Activated CD8-positive, alpha-beta memory T cell treated with anti-CD3 and anti-CD28 coated beads for 1 hour (primary cell): Measurements from ENCODE around the gene B4GALT6.

Experiments used
- DNase-seq, 2 donors: peaks; one replicate each; pipeline ENCODE4 v3.0.0-alpha.2; 2020; ENCODE audit warnings: low read depth in 1 of 2; ENCODE audit errors: extremely low read depth in 1 of 2

The B4GALT6 gene

DNA sequence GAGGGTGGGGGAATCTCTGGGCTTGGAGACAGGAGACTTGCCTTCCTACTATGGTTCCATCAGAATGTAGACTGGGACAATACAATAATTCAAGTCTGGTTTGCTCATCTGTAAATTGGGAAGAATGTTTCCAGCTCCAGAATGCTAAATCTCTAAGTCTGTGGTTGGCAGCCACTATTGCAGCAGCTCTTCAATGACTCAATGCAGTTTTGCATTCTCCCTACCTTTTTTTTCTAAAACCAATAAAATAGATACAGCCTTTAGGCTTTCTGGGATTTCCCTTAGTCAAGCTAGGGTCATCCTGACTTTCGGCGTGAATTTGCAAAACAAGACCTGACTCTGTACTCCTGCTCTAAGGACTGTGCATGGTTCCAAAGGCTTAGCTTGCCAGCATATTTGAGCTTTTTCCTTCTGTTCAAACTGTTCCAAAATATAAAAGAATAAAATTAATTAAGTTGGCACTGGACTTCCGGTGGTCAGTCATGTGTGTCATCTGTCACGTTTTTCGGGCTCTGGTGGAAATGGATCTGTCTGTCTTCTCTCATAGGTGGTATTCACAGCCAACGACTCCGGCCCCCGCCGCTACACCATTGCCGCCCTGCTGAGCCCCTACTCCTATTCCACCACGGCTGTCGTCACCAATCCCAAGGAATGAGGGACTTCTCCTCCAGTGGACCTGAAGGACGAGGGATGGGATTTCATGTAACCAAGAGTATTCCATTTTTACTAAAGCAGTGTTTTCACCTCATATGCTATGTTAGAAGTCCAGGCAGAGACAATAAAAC lies 86.2 kb downstream of the B4GALT6 start:
- no peak for DNase-seq

DNA sequence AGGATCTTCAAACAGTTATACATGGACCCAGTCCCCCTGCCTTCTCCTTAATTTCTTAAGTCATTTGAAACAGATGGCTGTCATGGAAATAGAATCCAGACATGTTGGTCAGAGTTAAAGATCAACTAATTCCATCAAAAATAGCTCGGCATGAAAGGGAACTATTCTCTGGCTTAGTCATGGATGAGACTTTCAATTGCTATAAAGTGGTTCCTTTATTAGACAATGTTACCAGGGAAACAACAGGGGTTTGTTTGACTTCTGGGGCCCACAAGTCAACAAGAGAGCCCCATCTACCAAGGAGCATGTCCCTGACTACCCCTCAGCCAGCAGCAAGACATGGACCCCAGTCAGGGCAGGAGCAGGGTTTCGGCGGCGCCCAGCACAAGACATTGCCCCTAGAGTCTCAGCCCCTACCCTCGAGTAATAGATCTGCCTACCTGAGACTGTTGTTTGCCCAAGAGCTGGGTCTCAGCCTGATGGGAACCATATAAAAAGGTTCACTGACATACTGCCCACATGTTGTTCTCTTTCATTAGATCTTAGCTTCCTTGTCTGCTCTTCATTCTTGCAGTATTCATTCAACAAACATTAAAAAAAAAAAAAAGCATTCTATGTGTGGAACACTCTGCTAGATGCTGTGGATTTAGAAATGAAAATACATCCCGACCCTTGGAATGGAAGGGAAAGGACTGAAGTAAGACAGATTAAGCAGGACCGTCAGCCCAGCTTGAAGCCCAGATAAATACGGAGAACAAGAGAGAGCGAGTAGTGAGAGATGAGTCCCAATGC lies 88.1 kb downstream of the B4GALT6 start:
- no peak for DNase-seq

DNA sequence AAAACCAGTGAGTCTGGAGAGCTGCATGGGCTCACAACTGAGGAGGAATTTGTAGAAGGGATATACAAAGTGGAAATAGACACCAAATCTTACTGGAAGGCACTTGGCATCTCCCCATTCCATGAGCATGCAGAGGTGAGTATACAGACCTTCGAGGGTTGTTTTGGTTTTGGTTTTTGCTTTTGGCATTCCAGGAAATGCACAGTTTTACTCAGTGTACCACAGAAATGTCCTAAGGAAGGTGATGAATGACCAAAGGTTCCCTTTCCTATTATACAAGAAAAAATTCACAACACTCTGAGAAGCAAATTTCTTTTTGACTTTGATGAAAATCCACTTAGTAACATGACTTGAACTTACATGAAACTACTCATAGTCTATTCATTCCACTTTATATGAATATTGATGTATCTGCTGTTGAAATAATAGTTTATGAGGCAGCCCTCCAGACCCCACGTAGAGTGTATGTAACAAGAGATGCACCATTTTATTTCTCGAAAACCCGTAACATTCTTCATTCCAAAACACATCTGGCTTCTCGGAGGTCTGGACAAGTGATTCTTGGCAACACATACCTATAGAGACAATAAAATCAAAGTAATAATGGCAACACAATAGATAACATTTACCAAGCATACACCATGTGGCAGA lies 89.1 kb downstream of the B4GALT6 start:
- DNase-seq = no peak

DNA sequence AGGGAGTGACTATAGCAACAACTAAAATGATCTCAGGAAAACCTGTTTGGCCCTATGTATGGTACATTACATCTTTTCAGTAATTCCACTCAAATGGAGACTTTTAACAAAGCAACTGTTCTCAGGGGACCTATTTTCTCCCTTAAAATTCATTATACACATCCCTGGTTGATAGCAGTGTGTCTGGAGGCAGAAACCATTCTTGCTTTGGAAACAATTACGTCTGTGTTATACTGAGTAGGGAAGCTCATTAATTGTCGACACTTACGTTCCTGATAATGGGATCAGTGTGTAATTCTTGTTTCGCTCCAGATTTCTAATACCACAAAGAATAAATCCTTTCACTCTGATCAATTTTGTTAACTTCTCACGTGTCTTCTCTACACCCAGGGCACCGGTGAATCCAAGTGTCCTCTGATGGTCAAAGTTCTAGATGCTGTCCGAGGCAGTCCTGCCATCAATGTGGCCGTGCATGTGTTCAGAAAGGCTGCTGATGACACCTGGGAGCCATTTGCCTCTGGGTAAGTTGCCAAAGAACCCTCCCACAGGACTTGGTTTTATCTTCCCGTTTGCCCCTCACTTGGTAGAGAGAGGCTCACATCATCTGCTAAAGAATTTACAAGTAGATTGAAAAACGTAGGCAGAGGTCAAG lies 91.7 kb downstream of the B4GALT6 start:
- no peak for DNase-seq

DNA sequence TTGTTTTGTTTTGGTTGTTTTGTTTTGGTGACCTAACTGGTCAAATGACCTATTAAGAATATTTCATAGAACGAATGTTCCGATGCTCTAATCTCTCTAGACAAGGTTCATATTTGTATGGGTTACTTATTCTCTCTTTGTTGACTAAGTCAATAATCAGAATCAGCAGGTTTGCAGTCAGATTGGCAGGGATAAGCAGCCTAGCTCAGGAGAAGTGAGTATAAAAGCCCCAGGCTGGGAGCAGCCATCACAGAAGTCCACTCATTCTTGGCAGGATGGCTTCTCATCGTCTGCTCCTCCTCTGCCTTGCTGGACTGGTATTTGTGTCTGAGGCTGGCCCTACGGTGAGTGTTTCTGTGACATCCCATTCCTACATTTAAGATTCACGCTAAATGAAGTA lies 92.8 kb downstream of the B4GALT6 start, which contains the start of gene TTR:
Gene TTR (plus strand): TSS at position 250 of the 400 bp plus-strand sequence. CDS start 26 bp downstream, at position 276.
- no peak for DNase-seq

DNA sequence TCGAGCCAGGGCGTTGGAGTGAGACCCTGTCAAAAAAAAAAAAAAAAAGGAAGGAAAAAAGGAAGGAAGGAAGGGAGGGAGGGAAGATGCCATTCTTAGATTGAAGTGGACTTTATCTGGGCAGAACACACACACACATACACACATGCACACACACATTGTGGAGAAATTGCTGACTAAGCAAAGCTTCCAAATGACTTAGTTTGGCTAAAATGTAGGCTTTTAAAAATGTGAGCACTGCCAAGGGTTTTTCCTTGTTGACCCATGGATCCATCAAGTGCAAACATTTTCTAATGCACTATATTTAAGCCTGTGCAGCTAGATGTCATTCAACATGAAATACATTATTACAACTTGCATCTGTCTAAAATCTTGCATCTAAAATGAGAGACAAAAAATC lies 93.3 kb downstream of the B4GALT6 start:
- no peak for DNase-seq

DNA sequence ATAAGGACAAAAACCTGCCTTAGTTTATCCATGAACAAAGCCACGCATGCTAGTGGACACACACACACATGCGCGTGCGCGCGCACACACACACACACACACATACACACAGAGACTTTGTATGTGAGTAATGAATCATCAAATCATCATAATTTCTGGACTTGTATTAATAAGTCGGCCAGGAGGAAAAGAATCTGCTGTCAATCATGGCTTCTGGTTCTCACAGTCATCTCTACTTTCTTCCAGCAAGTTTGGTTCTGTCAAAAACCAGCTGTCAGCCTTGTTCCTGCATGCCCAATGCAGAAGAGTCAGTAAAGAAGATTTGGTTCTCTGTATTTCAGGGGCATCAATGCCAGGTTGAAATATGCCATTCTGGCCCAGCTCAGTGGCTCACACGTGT lies 93.8 kb downstream of the B4GALT6 start:
- DNase-seq = no peak

DNA sequence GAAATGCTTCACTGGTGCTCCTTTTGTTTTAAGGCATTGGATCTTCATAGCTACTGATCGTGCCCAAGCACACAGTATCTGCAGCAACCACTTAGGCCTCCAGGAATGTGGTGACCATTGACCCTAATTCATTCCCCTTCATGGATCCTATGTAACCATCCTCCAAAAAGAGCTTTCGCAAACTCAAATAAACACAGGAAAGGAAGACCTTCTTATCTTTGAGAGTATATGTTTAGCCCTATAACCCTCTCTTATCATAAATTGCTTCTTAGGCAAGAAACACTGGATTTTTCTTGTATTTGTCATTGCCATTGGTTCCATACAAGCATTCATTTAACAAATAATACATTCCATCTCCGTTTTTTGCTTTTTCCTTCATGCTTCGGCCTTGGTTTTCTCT lies 96.9 kb downstream of the B4GALT6 start:
- DNase-seq = no peak

DNA sequence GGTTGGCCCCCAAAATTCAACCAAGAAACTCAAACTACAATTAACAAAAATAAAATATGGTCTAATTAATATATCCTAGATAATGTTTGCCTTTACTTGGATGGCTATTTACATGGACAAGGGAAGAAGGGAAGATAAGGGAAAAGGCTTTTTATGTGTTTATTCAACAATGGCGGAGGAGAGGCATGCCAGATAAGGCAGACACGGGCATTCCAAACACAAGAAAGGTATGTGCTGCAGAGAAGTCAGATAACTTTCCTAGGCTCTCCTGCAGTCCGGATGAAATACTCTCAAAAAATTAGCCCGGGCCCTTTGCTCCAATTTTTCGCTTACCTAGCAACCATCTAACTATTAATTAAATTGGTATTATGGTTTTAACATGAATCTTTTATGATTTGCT lies 97.8 kb downstream of the B4GALT6 start:
- no peak for DNase-seq

DNA sequence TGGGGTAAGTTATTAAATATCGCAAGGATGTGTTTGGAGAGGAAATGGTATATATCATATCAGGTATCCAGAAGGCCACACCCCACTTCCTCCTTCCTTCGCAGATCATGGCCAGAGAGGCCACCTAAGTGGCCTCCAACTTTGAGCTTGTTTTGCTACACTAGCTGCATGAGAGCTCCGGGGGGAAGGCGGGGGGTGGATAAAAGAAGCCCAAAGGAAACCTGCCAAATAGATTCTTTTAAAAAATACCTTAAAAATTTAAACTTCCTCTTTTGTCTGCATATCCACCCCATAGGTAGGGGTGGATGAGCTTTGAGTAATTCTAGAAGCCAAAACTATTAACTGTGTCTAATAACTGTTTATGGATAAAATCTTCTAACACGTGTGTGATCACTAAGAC lies 98.4 kb downstream of the B4GALT6 start:
- DNase-seq = no peak

DNA sequence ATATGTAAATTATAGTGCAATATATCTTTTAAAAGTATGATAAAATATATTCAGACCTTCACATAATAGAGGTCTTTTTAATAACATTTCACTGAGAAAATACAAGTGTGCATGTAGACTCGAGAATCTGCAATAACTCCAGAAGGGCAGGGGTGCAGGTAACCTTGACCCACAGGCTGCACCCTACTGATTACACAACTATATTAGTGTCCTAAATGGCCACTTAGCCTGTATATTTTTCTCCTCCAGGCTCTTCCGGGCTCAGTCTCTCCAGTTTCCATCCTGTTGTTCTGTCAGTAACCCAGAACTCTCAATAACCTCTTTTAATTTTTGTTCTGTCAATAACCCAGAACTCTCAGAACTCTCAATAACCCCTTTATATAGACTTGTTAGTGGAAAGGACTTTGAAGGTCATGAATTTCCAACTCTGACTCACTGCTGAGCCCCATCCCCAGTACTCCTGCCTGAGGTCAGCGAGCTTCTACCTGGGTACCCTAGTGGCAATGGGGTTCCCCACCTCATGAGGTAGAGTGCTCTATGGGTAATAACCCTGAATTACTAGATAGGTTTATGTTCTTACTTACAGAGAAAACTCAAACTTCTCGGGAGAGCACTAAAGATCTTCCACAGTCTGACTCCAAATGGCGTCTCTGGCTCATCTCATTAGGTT lies 101.1 kb downstream of the B4GALT6 start:
- DNase-seq = no peak

DNA sequence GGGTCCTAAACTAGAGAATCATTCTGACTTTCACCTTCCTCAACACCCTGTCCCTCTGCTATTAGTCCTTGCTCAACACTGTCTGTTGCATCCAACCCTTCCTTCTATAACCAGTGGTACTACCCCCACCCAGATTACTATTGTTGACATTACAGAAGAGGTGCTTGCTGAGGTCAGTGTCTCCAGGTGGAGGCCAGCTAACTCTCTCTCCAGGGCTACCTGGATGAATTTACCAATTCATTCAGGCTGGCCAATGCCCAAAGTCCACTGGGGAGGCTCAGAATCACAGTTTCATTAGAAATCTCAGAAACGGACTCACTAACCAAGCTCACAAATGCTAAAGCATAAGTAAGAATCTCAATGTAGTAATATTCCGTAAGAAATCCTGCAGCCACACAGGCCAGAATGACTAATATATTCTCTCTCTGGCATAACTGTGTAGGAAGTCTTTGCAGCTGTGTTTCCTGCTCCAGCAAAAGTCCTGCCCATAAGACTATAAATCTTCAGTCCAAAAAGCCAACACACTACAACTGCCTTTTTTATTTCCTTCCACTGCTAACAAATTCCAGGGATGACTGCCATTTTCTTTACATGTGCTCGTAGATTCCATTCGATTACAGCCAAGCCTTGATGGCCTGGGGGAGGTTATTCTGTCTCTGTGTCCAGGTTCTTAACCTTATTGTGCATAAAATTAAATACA lies 102.7 kb downstream of the B4GALT6 start:
- DNase-seq = no peak

DNA sequence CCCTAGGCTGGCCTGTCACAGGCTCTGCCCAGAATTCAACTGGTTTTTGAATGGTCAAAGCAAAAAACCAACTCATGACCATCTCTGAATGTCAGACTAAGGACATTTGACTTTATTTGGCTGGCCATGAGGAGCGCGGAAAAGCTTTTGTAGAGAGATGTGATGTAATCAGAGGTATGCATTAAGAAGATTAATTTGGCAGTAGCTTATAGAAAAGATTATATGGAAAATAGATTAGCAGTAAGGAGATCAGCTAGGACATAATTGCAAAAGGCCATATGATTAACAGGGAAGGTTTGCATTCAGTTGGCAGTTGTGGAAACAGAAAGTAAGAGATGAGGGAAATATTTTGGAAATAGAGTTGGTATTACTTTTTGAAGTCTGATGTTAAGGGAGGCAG lies 105.0 kb downstream of the B4GALT6 start:
- DNase-seq = no peak

DNA sequence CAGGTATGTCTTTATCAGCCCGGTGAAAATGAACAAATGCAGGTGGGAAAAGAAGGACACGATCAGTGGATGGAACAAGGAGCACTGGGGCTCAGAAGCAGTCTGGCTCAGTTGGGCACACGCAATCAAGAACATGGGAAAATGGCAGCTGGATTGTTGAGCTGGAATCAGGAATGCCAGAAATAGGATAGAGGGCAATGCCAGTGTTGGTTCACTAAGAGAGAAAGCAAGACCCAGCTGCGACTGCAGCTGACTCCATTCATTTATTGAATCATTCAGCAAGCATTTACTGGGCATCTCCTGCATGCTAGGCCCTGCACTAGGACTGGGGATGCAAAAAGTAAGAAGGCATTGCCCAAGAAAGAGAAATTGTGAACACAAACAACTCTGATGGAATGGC lies 106.3 kb downstream of the B4GALT6 start:
- no peak for DNase-seq

DNA sequence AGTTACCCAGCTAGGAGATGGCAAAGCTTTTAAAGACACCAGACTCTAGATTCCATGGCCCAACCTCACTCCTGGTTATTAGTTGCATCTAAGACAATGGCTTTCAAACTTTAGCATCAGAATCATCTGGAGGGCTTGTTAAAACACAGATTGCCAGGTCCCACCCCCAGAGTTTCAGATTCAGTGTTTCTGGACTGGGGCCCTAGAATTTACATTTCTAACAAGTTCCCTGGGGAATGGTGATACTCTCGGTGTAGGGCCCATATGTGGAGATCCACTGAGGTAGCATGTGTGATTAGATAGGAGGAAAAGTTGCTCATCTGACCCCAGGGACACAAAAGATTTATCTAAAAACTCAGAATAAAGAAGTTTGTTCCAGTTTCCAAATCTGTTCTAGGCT lies 107.2 kb downstream of the B4GALT6 start:
- no peak for DNase-seq

DNA sequence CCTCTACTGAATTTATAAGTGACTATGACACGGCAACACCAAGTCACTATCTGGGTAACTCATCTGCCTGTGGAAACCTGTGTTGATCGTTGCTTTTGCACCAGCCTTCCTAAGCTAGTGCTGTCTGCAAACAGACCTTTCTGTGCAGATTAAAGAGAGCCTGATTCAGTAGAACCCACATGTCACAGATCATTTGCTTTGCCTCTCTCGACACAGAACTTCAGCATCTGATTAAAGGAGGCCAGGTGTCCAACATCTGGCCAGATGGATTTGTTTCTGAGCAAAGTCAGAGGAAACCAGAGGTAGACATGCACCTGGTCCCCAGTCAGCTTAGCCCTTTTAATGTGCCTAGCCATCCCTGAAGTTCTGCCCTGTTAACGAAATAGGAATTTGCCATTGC lies 107.7 kb downstream of the B4GALT6 start:
- DNase-seq = no peak

DNA sequence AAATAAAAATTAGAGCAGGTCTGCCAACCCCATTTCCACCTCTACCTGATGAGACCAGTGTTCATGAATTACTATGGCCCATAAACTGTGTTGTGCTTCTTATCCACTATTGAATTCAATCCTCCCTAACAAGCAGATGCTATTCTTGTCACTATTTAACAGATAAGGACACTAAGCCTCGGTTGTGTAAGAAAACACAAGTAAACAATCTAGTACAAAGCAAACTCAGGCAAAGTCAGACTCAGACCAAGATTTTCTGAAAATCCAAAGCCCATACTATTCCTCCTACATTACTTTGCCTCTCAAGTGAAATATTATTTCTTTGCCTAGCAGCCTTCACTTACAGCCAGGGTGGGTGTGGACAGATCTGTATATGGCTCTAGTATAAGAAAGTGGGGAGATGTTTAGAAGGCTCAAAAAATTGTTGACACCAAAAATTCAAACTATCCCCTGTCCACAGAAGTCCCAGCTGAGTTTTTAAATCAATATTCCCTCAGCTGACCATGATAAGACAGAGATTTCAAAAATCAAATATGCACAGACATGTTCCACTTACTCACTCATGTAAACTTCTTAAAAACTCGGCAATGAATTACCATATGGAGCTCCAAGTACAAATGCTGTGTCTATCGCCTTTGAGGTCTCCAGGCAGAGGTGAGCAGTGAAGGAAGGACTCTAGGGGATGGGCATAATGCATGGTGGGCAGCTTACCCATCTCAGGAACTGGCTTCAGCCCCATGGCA lies 108.7 kb downstream of the B4GALT6 start:
- DNase-seq = no peak

DNA sequence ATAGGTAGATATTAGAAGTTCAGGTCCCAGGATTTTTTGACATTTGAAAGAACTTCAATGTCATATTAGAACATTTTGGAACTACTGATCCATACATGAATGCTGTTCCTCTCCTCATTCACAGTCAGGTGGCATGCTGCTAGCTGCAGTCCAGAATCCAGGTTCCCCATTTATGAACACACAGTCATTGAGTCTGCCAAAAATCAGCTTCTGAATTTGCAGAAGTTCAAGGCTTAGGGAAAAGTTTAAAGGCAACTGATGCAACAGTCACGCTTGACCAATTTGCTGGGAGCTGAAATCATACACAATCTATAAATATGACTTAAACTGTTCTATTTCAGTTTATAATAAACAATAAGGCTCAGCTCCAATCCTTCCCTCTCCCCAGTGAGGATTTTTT lies 110.0 kb downstream of the B4GALT6 start:
- no peak for DNase-seq
